GM23338 (cell line): Measurements from ENCODE around the gene SLC10A3. TPM values are rescaled to one million over a fixed set of nuclear protein-coding genes. Genes with fewer than 3 reads are reported as not detected.

Experiments used
- ATAC-seq: fragments of 200-7000 bp; cut with Tn5 transposase; 3 replicates; pipeline ENCODE4 v1.9.1; 2020
- DNase-seq: peaks from one replicate; pipeline ENCODE4 v3.0.0-alpha.2; 2015; ENCODE audit warnings: low spot score
- H2AFZ ChIP-seq: fragments of 200-600 bp; sonication (generic); 2 replicates; pipeline ENCODE4 v1.8.0; 2016; ENCODE audit warnings: antibody characterized with exemption, mild to moderate bottlenecking, moderate library complexity
- H3F3A ChIP-seq: fragments of 200-600 bp; sonication (generic); replicated peaks from 2 replicates; pipeline ENCODE4 v1.8.0; 2017; ENCODE audit warnings: antibody characterized with exemption, mixed run types, low read depth
- H3K27ac ChIP-seq: fragments of 200-600 bp; sonication (generic); 2 replicates; pipeline ENCODE4 v1.6.1; 2016; ENCODE audit warnings: low read depth
- H3K27me3 ChIP-seq: fragments of 200-600 bp; sonication (generic); 2 replicates; pipeline ENCODE4 v1.8.0; 2016; ENCODE audit warnings: mild to moderate bottlenecking, mixed run types, moderate library complexity; ENCODE audit not compliant: insufficient read depth
- H3K36me3 ChIP-seq: fragments of 200-600 bp; sonication (generic); 2 replicates; pipeline ENCODE4 v1.8.0; 2016; ENCODE audit warnings: mild to moderate bottlenecking; ENCODE audit not compliant: insufficient read depth
- H3K4me1 ChIP-seq: fragments of 200-600 bp; sonication (generic); 2 replicates; pipeline ENCODE4 v1.8.0; 2016; ENCODE audit warnings: mild to moderate bottlenecking, moderate library complexity; ENCODE audit not compliant: insufficient read depth
- H3K4me2 ChIP-seq: fragments of 200-600 bp; sonication (generic); 2 replicates; pipeline ENCODE4 v1.7.1; 2017; ENCODE audit warnings: mixed run types
- H3K4me3 ChIP-seq: fragments of 200-600 bp; sonication (generic); 2 replicates; pipeline ENCODE4 v1.6.1; 2016; ENCODE audit warnings: mixed run types
- H3K79me2 ChIP-seq: fragments of 200-600 bp; sonication (generic); replicated peaks from 2 replicates; pipeline ENCODE4 v1.8.0; 2017; ENCODE audit warnings: mild to moderate bottlenecking; ENCODE audit not compliant: insufficient read depth
- H3K9me2 ChIP-seq: fragments of 200-600 bp; sonication (generic); 2 replicates; pipeline ENCODE4 v1.8.0; 2017; ENCODE audit not compliant: insufficient read depth
- H4K20me1 ChIP-seq: fragments of 200-600 bp; sonication (generic); replicated peaks from 2 replicates; pipeline ENCODE4 v1.8.0; 2017; ENCODE audit warnings: mild to moderate bottlenecking; ENCODE audit not compliant: insufficient read depth
- H3K27ac Mint-ChIP-seq: 2 replicates; pipeline ENCODE4 v1.8.0; 2020; ENCODE audit warnings: inconsistent platforms, mild to moderate bottlenecking, moderate library complexity, mixed read lengths
- H3K27me3 Mint-ChIP-seq: 3 replicates; pipeline ENCODE4 v1.8.0; 2022; ENCODE audit warnings: low read depth, mild to moderate bottlenecking, moderate library complexity, mixed read lengths, inconsistent platforms; ENCODE audit not compliant: insufficient read depth, poor library complexity
- H3K36me3 Mint-ChIP-seq: 3 replicates; pipeline ENCODE4 v1.8.0; 2021; ENCODE audit warnings: low read depth, mild to moderate bottlenecking, inconsistent platforms, moderate library complexity, mixed read lengths
- H3K4me1 Mint-ChIP-seq: 3 replicates; pipeline ENCODE4 v1.8.0; 2020; ENCODE audit warnings: mild to moderate bottlenecking, inconsistent platforms, mixed read lengths
- H3K4me3 Mint-ChIP-seq: 3 replicates; pipeline ENCODE4 v1.8.0; 2021; ENCODE audit warnings: moderate library complexity, mild to moderate bottlenecking, inconsistent platforms, mixed read lengths
- H3K9me3 Mint-ChIP-seq: 3 replicates; pipeline ENCODE4 v1.8.0; 2020; ENCODE audit warnings: moderate library complexity, mild to moderate bottlenecking, inconsistent platforms, mixed read lengths
- CREB1 ChIP-seq: fragments of 250-450 bp; sonication (Bioruptor Pico); IDR thresholded peaks from 2 replicates; pipeline ENCODE4 v1.5.0; 2020; ENCODE audit warnings: low read depth, mild to moderate bottlenecking, moderate library complexity
- EZH2 ChIP-seq: fragments of 200-600 bp; sonication (generic); IDR thresholded peaks from one replicate; pipeline ENCODE4 v1.8.0; 2017; ENCODE audit warnings: antibody characterized with exemption, mild to moderate bottlenecking, low read depth; ENCODE audit not compliant: unreplicated experiment
- EZH2phosphoT487 ChIP-seq: fragments of 200-600 bp; sonication (generic); IDR thresholded peaks from one replicate; pipeline ENCODE4 v1.8.1; 2018; ENCODE audit warnings: antibody characterized with exemption; ENCODE audit not compliant: unreplicated experiment
- NANOG ChIP-seq: IDR thresholded peaks from 2 replicates; pipeline ENCODE4 v1.6.1; 2016; ENCODE audit warnings: antibody characterized with exemption, borderline replicate concordance
- STAT1 ChIP-seq: IDR thresholded peaks from one replicate; pipeline ENCODE4 v1.6.1; 2016; ENCODE audit warnings: antibody characterized with exemption; ENCODE audit not compliant: unreplicated experiment
- ZNF462 ChIP-seq: fragments of 250-450 bp; sonication (Bioruptor Pico); IDR thresholded peaks from 2 replicates; pipeline ENCODE4 v1.5.0; 2020; ENCODE audit warnings: mild to moderate bottlenecking, moderate library complexity
- polyA plus RNA-seq: library from polyadenylated mRNA; unstranded; fragments of >200 nt; fragmentation: Nextera tagmentation; extraction: Ambion mirVana; gene quantifications from 2 replicates; pipeline ENCODE4 v1.2.1, GENCODE V29; 2016
- total RNA-seq: library from RNA; depleted of rRNA; stranded (reverse); fragments of >200 nt; shearing (Covaris generic); gene quantifications from 2 replicates; pipeline ENCODE4 v1.2.3, GENCODE V29; 2014
- TF ChIP-seq, protein P1 (sequence below): IDR thresholded peaks from 2 replicates; pipeline ENCODE4 v1.6.1; 2016; ENCODE audit warnings: antibody characterized with exemption

Gene SLC10A3
- total and polyA plus RNA-seq, 2 experiments from 2014 or later, result 7.6 to 17.6 TPM

DNA sequence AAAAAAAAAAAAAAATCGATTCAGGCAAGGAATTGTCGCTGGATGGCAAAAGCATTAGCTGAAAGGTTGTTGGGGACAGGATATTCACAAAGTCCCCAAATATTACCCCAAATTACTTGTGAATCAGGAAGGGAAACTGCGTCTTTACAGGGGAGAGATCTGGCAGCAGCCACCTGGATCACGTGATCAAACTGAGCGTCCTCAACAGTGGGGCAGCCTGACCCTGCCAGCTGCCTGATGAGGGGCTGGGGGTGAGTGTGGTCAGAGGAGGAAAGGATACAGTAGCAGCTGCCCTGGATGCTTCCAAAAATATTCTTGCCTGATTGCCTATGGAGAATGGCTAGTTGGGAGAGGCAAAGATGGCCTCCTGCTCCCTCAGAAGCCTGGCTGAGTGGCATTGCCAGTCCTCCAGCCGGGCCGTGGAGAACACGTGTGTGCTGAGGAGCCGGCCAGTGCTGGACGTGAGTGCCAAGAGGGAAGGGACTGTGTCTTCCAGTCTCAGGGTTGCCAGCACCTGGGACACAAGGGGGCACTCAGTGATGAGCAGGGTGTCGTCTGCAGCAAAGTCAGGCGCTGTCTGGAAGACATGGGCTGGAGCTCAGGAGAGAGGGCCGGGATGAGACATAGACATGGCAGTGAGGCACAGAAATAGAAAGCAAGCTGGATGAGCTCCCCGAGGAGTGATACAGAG is 8.4 kb downstream of the SLC10A3 start:
- no peaks in the 10 kb centered on the region for H3K79me2 ChIP-seq
- no peaks in the 10 kb centered on the region for H3K4me1 ChIP-seq
- Mint-ChIP-seq H3K4me3 (no peak overlapping the region; the same call in 2 of the 3 replicates), H3K27ac (no peak overlapping the region), H3K9me3 (no peaks in the 10 kb centered on the region), H3K4me1 (peaks cover 10% of the 10 kb centered on the region; the same call in 2 of the 3 replicates), H3K36me3 (peaks cover 5% of the 10 kb centered on the region; the same call in 1 of the 3 replicates), H3K27me3 (peaks cover 7% of the 10 kb centered on the region)
- H3K27ac ChIP-seq, result no peak overlapping the region
- no peak for ATAC-seq
- no peak overlapping the region for H3K4me3 ChIP-seq
- no peaks in the 10 kb centered on the region for H3K36me3 ChIP-seq
- H4K20me1 ChIP-seq, result no peaks in the 10 kb centered on the region; the same call in 1 of the 2 replicates
- TF ChIP-seq EZH2phosphoT487, result no peak
- H2AFZ ChIP-seq, result no peak overlapping the region
- no peaks in the 10 kb centered on the region for H3K9me2 ChIP-seq
- no peak for DNase-seq
- no peaks in the 10 kb centered on the region for H3K27me3 ChIP-seq
- no peaks in the 10 kb centered on the region for H3F3A ChIP-seq
- H3K4me2 ChIP-seq, result no peak overlapping the region

DNA sequence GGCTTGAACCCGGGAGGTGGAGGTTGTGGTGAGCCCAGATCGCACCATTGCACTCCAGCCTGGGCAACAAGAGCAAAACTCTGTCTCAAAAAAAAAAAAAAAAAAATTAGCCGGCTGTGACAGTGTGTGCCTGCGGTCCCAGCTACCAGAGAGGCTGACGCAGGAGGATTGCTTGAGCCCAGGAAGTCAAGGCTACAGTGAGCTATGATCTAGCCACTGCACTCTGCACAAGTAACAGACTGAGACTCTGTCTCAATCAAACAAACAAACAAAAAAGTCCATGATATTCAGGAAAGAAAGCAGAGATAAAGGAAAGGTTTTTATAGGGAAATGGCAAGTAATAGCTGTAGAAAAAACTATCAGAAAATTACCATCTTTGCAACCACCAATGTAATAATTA is 9.2 kb downstream of the SLC10A3 start:
- H2AFZ ChIP-seq, result no peak overlapping the region
- no peaks in the 10 kb centered on the region for H3K36me3 ChIP-seq
- Mint-ChIP-seq H3K27ac (no peak overlapping the region), H3K9me3 (no peaks in the 10 kb centered on the region), H3K4me1 (peaks cover 10% of the 10 kb centered on the region; the same call in 2 of the 3 replicates), H3K4me3 (no peak overlapping the region), H3K27me3 (peaks cover 6% of the 10 kb centered on the region), H3K36me3 (peaks cover 5% of the 10 kb centered on the region; the same call in 1 of the 3 replicates)
- H3K79me2 ChIP-seq, result no peaks in the 10 kb centered on the region
- DNase-seq (no peak), ATAC-seq (no peak)
- no peaks in the 10 kb centered on the region; the same call in 1 of the 2 replicates for H4K20me1 ChIP-seq
- no peaks in the 10 kb centered on the region for H3F3A ChIP-seq
- TF ChIP-seq, protein P1, sequence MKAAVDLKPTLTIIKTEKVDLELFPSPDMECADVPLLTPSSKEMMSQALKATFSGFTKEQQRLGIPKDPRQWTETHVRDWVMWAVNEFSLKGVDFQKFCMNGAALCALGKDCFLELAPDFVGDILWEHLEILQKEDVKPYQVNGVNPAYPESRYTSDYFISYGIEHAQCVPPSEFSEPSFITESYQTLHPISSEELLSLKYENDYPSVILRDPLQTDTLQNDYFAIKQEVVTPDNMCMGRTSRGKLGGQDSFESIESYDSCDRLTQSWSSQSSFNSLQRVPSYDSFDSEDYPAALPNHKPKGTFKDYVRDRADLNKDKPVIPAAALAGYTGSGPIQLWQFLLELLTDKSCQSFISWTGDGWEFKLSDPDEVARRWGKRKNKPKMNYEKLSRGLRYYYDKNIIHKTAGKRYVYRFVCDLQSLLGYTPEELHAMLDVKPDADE, result no peak
- TF ChIP-seq STAT1 (no peak), ZNF462 (CRISPR knock-in tag) (no peak), EZH2 (no peak), NANOG (no peak), CREB1 (CRISPR knock-in tag) (no peak)
- no peak overlapping the region for H3K4me3 ChIP-seq
- H3K4me2 ChIP-seq, result no peak overlapping the region
- no peak overlapping the region for H3K27ac ChIP-seq
- H3K4me1 ChIP-seq, result no peaks in the 10 kb centered on the region
- no peaks in the 10 kb centered on the region for H3K27me3 ChIP-seq
- H3K9me2 ChIP-seq, result no peaks in the 10 kb centered on the region
